Activated CD8-positive, alpha-beta memory T cell treated with anti-CD3 and anti-CD28 coated beads, Interleukin-2, amount 50 U/mL, for 24 hours (primary cell): ENCODE results near the gene PROSER1.
"Not testable (repeated sequence)": the region's sequence is repeated elsewhere in the genome, so short reads cannot be mapped to it uniquely, and the experiment has no call there.

Experiments
- DNase-seq: peaks from one replicate; pipeline ENCODE4 v3.0.0-alpha.2; 2020; ENCODE audit errors: extremely low read depth

Gene PROSER1

DNA sequence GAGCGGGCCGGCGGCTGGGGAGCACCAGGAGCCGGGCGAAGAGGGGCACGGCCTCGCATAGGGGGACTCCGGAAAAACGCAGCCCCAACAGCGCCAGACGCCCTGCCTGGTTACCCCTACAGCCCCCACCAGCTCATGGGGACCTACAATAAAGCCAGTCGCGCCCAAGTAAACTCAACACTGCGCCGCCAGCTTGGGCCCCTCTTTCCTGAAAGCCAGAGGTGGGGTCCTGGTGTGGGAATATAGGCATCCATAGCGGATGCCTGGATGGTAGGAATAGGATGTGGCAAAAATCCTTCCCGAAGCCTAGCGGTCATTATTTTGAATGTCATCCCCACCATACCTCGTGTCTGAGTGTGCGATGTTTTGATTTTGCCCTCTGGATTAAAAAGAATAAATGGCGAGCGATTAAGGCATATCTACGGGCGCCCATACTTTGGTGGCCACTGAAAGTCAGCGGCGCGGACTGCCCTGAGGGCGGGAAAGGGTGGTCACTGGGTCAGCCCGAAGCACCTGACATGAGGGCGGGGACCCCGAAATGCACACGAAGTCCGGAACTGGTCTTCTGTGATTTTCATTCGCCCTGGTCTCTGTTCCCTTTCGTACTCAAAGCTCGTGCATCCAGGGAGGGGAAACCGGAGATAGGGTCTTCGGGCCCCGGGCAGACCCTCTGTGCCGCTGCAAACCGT is at the start of gene PROSER1, which contains the start of gene NHLRC3:
Gene PROSER1 (minus strand): TSS at position 210 of the 689 bp plus-strand sequence. CDS start 847 bp downstream, outside the sequence.
Gene NHLRC3 (plus strand): TSS at position 577 of the 689 bp plus-strand sequence. CDS start 184 bp downstream, outside the sequence.
- peak; percentile 66 for DNase-seq

DNA sequence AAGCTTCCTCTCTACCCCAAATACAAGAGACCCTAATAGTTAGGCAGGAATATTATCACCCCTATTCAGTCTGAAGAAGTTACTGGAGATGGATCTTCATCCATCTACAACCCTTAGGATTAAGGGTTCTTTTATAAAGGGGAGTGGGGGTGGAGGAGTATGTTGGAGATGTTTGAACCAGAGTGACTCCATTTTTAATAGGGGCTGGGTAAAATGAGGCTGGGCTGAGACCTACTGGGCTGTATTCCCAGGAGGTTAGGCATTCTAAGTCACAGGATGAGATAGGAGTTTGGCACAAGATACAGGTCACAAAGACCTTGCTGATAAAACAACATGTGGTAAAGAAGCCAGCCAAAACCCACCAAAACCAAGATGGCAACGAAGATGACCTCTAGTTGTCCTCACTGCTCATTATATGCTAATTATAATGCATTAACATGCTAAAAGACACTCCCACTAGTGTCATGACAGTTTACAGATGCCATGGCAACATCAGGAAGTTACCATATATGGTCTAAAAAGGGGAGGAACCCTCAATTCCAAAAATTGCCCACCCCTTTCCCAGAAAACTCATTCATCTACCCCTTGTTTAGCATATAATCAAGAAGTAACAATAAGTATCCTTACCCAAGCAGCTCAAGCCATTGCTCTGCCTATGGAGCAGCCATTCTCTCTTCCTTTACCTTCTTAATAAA is 48.5 kb upstream of the PROSER1 start:
- DNase-seq, result not testable (repeated sequence)

DNA sequence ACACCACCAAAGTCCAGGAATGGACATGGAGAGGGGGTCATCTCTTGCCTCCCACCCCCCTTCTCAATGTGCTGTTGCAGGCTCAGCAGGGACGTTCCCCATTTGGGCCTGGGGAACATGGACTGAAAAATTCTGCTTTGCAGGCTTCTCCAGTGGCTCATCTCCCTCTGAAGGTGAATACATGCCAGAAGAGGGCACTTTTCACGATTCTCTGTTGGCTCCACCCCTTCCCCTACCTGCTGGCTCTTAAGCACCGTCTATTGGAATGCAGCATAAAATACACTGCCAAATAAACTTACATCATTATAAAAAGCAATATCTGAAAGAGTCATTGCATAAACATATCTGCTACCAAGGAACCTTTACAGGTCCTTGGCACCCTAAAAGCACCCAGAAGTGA is 36.1 kb upstream of the PROSER1 start:
- DNase-seq, result no peak

DNA sequence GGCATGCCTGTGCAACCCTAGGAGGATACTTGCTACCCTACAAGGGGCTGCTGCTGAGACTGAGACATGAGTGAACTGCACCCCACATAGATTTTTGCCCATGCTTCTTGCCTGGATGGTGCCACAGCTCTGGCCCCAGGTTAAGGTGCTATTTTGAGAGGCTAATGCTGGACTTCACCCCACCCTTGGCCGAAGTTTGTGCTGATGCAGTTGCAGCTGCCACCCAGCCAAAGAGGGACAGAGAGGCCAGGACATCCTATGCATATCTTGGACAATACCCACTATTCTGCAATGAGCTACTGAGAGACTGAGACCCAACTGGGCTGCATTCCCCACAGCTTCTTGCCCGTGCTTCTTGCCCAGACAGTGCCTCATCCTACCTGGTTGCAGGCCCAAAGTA is 35.0 kb upstream of the PROSER1 start:
- DNase-seq, result no peak

DNA sequence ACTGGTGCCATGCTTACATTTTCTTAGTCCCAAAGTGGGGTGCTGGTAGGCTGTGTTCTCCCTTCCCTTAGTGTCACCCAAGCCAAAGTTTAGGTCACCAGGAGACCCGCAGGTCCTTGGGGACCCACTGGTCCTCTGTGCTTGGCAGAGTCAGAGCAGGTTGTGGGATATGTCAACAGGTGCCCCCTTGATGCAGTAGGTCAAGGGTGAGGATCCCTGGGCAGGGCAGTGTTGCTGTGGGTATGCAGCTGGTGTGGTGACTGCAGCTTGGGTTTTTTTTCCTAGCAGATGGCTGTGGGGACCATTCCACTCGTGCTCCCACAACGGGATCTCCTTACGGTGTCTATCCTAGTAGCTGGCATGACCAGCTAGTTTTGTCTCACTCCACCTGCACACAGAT is 24.1 kb upstream of the PROSER1 start:
- DNase-seq, result no peak

DNA sequence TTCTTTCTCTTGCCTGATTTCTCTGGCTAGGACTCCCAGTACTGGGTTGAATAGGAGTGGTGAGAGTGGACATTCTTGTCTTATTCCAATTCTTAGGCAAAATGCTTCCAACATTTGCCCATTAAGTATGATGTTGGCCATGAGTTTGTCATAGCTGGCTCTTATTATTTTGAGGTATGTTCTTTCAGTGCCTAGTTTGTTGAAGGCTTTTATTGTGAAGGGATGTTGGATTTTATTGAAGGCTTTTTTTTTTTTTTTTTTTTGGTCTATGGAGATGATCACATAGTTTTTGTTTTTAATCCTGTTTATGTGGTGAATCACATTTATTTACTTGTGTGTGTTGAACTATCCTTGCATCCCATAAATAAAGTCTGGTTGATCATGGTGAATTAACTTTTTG is 20.2 kb upstream of the PROSER1 start:
- DNase-seq, result no peak

DNA sequence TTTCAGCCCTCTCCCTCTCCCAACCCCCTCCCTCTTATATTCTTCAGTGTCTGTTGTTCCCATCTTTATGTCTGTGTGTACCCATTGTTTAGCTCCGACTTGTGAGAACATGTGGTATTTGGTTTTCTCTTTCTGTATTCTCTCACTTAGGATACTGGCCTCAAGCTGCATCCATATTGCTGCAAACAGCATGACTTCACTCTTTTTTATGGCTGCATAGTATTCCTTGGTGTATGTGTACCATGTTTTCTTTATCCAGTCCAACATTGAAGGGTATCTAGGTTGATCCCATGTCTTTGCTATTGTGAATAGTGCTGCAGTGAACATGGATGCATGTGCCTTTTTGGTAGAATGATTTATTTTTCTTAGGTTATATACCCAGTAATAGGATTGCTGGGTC is 18.1 kb upstream of the PROSER1 start:
- DNase-seq, result no peak

DNA sequence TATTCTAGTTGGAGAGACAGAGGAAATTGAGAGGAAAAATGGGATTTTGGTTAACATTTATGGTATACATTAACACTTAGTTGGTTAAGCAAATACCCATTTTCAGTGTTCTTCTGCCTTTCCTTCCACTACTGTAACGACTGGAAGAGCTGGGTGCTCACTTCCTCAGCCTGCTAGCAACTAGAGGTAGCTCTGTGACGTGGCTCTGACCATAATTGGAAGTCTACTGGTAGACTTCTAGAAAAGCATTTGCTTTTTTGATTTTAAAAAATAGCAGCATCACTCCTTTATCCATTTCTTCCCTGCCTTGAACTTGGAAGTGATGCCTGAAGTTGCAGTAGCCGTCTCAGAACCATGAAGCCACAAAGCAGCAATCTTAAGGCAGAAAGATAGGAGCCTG is 16.2 kb upstream of the PROSER1 start:
- no peak for DNase-seq

DNA sequence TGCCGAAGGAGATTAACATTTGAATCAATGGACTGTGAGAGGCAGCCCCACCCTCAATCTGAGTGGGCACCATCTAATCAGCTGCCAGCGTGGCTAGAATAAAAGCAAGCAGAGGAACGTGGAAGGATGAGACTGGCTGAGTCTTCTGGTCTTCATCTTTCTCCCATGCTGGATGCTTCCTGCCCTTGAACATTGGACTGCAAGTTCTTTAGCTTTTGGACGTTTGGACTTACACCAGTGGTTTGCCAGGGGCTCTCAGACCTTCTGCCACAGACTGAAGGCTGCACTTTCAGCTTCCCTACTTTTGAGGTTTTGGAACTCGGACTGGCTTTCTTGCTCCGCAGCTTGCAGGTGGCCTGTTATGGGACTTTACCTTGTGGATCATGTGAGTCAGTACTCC is 15.1 kb upstream of the PROSER1 start:
- DNase-seq, result no peak

DNA sequence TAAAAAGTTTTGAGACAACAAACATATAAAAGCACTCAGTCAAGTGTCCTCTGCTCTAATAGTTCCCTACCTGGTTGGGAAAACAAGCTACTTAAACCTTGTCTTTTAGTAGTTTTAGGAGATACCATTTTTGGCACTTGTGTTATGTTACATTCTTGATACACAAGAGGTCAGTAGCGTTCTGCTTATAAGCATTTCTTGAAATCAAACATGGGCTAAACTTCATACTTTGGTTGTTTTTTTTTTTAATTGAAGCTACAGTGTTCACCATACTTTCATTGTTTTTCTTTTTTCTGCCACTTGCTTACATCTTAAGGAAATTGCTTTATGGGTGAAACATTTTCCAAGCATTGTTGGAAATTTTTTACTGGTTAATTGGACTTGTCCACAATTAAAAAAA is 13.3 kb upstream of the PROSER1 start:
- no peak for DNase-seq

DNA sequence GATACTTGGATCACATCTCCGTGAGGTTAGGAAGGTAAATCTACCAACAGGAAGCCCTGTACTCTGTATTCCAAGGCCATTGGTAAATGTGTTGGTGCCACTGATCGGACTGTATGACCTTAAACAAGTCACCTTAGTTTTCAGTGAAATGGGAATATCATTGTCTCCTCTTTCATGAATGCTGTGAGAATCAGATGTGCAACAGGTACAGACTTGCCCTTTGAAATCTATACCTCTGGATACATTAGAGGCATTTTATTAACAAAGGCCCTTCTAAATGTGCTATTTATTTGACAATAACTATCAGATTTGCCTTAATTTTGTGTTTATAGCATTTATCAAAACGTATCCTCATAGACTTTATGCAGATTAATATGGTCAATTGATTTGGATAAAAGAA is 11.4 kb upstream of the PROSER1 start:
- no peak for DNase-seq

DNA sequence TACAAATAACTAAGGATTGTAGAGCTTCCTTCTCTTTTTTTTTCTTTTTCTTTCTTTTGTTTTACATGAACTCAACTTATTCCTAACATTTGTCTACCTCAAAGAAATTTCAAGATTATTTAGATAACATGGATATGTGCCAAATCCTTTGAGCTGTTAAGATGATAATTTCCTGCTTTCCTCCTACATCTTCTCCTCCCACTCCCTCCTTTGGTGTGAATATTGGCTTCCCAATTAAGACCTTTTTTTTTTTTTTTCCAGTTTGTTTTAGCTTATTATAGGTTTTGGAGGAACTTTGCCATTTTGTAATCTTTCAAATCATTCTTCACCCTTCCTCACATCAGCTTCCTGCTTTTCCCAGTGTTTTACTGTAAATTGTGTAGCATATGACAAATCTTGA is 10.9 kb upstream of the PROSER1 start:
- no peak for DNase-seq

DNA sequence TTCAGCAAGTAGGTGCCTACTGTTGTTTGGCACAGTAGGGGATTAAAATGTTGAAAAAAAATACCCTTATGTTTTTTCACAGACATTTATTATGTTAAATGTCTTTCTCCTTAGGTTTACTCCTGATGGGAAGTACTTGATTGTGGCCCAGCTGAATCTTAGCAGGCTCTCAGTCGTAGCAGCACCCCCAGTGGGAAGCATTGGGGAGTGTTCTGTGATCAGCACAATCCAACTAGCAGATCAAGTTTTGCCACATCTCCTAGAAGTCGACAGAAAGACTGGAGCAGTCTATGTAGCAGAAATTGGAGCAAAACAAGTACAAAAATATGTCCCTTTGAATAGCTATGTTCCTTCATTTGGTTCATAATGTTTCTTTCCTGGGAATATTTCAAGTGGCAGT is 9.7 kb upstream of the PROSER1 start:
- no peak for DNase-seq

DNA sequence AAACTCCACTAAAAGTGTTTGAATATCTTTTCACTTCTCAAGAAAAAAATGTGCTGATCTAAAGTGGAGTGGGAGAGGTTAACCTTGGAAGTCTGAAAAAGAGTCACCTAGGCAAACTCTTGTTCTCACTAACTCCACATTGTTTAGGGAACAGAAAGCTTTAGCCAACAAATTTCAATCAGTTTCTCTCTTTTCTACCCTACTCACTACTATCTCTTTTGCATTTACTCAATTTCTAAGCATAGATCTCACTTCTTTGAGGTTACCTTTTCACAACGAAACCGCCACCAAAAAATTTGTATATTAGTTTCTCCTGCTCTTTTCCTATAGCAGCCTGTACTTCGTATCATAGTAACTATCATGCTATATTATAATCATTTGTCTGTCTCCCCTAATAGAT is 6.6 kb upstream of the PROSER1 start:
- no peak for DNase-seq

DNA sequence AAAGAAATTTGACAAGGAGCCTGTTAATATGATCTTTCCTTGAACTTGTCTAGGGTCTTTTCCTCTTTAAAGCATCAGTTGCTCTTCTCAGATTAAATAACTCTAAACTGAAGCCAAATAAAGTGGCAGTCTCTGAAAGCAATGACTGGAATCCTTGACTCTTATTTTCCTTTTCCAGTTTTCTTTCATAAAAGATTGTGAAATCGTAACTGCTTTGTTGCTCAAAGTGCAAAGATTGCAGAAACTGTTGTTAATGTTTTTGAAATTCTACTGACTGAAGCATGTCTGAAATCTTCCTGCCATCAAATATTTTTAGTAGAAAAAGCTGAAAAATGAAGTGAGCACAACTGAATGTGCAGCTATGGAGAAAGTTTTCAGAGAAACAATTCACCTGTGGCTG is 2.3 kb upstream of the PROSER1 start:
- DNase-seq, result no peak

DNA sequence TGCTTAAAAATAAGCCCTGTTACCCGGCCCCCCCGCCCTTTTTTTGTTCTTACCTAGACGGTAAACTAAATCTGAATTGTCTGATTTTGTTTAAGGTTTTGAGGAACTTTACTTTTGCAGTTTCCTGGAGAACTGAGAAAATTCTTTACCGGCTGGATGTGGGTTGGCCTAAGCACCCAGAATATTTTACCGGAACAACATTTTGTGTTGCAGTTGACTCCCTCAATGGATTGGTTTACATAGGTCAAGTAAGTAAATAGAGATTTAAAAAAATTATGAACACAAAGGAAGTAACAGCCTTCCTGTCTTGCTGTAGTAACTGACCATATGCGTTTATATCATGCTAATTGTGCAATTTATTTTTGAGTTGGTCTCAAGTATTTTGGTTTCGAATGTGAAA is 1.2 kb upstream of the PROSER1 start:
- no peak for DNase-seq

DNA sequence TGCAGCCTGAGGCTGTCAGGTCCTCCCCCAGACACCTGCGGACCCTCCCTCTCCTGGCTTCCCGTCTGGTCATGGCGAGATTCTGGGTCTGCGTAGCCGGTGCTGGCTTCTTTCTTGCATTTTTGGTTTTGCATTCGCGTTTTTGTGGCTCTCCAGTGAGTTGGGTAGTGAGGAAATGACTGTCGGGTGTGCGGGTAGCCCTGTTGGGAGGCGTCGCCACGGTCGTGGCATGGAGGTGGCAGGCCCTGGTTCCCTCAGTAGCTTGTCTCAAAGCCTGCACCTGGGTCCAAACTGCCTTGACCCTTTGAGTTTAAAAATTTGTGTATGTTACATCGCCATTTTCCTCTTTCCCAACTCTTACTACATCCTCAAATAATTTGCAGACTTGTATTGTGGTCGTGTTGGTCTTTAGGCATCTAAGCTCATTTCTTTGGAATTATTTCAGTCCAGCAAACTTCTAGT is 711 bp upstream of the PROSER1 start:
- peak; percentile 39 for DNase-seq

DNA sequence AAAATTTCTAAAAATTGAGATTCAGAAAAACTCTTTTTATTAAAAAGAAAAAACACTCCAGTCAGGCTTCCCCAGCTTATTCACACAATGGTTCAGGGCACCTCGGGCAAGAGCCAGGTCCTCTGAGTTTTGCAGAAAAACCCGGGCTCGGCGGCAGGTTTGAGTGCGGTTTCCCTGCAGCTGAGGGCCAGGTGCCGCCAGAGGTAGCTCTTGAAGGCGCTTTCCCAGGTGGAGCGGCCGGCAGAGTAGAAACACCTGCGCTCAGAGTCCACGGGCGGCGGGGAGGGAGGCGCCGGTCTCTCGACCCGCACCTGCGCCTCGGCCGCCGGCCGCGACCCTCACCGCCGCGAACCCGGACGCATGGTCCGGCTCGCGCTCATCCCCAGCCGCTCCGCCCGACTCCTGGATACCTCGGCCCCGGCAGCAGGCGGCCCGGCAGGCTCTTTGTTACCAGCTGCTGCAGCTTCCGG is 444 bp downstream of the PROSER1 start:
- DNase-seq, result no peak

DNA sequence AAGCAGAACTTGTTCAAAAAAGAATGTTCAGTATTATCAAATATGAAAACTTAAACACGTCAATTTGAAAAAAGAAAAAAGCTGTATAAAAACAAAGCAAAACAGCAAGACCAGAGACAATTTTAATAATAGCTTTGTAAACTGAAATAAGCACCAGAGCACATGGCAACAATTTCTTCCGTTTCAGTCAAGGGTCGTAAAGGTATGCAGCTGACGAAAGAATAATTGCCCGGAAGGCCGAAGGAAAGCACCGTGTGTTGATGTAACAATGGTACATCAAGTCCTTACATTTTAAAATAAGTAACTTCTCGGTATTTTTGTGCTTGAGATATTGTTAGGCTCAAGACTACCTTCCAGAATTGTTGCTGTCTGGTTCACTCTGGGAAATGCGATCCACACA is 1.7 kb downstream of the PROSER1 start:
- DNase-seq, result no peak

DNA sequence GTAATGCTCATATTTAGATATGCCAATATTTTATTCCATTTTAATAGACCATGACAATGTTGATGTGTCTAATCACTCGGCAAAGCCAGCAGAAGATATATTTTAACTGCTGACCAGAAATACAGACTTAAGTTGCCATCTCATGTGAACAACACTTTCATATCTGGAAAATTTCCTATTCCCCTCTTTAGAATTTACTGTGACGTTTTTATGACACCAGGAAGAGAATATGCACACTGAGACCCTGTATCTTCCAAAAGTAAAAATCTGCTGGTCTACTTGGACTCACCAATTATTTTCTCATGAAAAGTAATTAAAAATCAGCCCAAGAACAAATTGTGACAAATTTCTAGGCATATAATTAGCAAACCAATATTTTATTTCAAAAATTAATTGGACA is 2.1 kb downstream of the PROSER1 start:
- DNase-seq, result no peak

DNA sequence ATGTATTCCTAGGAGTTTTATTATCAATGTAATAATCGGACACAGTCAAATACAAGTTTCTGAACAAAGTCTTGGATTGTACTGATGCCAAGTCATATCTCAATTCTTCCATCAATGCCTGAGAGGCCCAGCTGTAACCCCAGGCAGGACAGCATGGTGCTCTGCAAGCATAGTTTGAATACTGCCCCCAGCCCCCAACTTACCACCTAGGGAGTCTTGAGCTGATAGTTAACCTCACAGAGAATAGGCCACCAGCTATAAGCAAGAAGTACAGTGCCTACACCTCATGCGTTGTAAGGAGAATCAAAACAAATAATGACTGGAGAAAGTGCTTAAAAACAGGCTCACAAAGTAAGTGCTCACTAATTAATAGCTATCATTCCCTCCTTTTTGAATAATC is 2.7 kb downstream of the PROSER1 start:
- no peak for DNase-seq

DNA sequence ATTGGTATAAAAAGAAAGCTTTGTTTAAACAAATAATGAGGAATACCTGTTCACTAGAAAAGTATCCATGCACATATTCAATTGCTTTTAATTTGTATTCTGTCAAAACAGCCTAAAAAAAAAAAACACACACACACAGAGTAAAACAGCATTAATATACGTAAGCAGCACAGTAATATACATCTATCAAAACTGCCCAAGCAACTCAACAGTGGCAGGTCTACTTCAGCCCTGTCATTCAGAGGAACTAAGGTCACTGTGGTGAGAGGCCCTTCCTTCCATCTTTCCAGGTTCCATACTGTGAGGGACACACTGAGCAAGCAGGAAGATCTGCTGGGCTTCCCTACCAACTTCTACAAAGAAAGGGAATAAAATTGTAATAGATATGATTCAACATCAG is 3.8 kb downstream of the PROSER1 start:
- DNase-seq, result no peak

DNA sequence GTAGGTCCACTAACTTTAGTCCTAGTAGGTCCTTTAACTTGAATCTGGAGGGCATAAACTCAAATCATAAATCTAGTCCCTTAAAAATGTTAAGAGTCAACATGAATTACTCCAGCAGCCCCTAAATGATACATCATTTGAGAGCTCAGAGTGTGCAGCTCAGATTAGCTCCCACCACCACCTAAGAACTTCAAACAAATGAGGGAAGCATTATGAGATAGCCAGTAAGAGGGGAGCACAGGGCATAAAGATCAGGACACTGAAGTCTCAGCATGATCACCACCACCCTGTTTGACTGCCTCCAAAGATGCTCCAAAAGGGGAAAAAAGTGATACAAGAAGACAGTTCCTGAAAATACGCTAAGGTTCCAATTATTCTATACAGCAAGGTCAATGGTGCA is 5.7 kb downstream of the PROSER1 start:
- DNase-seq, result no peak
